HG02840 (cell line): ENCODE results near the gene CARNS1.
"Not testable (repeated sequence)": the region's sequence is repeated elsewhere in the genome, so short reads cannot be mapped to it uniquely, and the experiment has no call there.

Experiments
- ATAC-seq: cut with Tn5 transposase; IDR thresholded peaks from one replicate; pipeline ENCODE4 v1.9.1; 2021; ENCODE audit warnings: mild to moderate bottlenecking, moderate library complexity, moderate number of reproducible peaks; ENCODE audit not compliant: unreplicated experiment, low FRiP score

CARNS1 gene

DNA sequence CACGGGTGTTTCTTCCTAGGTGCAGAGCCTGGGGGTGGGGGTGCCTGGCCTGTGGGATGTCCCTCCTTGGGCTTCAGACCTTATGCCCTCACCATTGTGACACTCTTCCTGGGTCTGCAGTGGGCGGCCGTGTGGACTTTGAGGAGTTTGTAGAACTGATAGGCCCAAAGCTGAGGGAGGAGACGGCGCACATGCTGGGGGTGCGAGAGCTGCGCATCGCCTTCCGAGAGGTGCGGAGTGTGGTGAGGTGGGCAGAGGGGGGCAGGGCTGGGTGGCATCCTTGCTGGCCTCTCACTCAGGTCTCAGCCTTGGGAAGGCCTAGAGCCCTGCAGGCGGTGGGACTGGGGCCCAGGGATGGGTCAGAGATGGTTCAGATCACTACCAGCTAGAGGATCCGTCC lies 42.0 kb downstream of the CARNS1 start:
- no peak for ATAC-seq

DNA sequence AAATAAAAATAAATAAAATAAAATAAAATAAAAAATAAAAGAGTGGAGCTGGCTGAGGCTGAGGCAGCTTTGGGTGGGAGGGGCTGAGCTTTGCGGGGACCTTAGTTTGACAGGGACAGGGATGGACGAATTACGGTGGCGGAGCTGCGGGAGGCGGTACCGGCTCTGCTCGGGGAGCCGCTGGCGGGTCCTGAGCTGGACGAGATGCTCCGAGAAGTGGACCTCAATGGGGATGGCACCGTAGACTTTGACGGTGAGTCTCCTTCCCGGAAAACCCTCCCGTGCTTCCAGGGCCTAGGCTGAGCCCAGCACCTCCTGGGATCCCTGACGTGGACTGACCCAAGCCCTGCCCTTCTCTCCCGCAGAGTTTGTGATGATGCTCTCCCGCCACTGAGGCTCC lies 42.8 kb downstream of the CARNS1 start:
- ATAC-seq, result no peak

DNA sequence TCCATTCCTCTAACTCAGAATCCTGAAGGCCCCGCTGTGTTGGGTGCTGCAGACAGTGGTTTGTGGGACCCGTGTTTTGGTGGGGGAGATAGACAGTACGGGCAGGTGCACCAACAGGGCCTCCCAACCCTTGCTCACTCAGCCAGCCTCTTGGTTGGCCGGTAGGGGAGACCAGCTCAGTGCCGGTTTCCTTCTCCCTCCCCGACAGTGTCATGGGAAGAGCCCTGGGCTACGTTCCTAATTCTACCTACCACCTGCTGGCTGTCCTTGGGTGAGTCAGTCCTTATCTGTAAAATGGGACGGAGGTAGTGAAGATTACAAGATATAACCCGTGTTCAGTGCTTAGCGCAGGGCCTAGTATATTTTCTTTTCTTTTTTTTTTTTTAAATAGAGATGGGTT lies 47.7 kb downstream of the CARNS1 start:
- ATAC-seq, result no peak

DNA sequence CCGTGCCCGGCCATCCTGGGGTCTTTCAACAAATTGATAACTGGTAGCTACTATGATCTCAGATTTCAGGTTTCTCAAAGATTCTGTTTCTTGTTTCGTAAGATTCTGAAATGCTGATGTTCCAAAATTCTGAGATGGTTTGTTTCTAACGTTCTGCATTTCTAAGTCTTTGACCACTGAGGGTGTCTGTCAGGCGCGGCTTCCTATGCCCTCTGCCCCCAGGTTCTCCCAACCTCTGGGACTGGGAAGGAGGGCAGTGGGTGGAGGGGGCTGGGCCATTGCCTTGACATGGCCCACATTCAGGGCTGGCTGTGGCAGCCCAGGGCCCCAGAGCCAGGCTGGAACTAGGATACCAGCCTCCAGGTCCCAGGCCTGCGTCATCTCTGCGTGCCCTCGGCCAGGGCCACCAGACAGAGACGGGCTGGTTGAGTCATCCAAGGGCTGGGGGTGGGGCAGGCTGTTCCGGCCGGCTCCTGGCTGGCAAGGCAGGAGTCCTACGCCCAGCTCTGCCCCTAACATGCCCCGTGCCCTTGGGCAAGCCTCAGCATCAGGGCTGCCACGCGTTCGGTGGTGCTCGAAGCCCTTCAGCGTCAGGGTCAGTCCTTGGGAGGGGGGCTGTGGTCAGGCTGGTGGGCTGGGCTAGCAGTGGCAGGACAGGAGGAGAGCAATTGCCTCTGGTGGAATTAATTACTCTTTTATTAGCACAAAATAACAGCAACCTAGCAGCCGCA lies 48.4 kb downstream of the CARNS1 start:
- ATAC-seq, result no peak

DNA sequence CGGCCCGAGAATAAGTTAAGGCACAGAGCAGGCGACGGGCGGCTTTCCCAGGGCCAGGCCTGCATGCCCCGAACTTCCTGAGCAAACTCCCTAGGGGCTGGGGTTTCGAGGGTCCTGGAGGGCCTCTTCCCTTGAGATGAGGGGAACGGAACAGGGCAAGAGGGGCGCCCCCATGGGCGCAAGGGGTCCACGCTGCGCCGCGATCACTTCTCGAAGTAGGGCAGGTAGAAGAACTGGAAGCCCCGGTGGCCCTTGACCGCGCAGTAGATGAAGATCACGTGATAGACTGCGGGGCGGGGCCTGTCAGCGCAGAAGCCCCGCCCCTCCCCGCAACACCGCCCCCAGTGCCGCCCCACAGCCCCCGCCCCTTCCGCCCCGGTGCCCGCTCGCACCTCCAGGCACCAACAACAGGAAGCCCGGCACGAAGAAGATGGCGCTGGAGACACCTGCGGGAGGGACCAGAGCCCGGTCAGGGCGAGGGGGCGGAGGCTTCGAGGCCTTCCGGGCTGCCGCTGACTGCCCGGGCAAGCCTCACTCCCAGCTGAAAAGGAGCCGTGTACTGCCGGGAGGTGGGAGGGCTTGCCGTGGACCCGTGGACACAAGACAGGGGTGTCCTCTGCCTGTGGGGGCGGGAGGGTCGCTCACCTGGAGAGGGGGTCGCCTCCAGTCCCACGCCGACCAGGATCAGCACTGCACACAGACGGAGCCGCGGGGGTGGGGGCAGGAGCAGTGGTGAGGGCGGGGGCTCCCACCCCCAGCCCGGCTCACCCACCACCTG lies 49.1 kb downstream of the CARNS1 start:
- peak; percentile 40 for ATAC-seq

DNA sequence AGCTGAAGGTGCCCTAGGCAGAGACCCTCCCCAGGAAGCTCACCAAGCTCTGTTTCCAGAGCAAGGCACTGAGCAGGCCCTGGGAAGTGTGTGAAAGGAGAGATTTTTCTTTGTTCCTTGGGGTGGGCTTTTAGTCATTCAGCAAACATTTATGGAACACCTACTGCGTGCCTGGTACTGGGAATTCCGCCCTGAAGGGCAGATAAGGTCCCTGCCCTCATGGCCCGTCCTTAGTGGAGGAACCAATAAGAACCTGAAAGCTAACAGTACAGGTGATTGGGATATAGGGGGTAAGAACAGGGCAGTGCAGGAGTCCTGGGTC lies 49.7 kb downstream of the CARNS1 start:
- no peak for ATAC-seq

DNA sequence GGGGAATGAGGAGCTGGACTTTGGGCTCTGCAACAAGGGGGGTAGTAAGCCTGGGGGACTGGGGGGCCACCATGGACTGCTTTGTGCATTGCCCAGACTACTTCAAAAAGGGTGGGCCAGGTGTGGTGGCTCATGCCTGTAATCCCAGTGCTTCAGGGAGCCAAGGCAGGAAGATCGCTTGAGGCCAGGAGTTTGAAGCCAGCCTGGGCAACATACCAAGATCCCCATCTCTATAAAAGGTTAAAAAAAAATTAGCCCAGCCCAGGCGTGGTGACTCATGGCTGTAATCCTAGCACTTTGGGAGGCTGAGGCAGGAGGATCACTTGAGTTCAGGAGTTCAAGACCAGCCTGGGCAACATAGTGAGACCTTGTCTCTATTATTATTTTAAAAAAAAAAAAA lies 50.1 kb downstream of the CARNS1 start:
- not testable (repeated sequence) for ATAC-seq

DNA sequence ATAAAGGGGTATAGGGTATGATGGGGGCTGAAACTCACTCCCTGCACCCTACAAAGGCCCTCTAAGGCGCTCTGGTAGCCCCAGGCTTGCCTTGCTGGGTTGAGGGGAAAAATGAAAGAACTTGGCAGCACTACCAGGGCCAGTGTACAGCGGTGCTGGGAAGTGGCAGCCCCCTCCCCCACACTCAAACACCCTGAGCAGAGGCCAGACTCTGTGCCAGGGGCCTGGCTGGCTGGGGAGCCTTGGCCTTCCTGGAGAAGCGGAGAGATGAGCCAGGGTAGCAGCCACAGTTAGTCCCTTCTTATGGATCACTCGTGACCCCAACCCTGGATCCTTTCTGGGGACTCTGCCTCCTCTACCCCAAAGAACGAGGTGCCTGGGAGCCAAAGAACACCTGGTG lies 50.9 kb downstream of the CARNS1 start:
- ATAC-seq, result no peak

DNA sequence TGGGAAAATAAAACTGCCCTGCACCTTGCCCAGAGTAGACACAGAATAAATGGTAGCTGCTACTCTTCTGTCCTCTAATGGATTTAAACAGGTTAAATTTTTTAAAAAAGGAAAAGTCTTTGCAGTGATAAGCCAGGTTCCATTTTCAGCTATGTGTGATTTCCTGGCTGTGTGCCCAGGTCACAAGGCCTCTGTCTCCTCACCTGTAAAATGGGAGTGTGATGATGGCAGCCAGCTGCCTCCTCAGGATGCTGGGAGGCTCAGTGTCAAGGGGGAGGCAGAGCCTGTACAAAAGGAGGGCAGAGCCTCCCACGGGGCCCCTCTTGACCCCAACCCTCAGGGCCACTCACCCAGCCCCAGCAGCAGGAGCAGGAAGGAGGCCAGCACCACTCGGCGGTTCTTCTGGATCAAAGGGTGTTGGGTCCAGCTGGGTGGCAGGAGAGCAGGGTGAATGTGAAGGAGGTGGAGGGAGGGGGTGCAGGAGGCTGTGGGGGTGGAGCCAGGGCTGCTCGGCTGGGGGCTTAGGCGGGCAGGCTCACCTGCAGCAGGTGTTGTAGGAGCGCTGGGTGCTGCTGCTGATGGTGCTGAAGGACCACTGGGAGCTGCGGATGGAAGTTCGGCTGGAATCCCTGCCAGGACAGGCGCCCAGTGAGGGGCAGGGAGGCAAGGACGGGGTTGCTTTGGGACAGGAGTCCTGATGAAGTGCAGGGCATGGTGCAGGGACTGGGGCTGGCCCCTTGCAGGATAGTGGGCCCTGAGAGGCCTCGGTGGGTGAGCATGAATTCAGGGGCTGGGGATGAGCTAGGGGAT lies 51.7 kb downstream of the CARNS1 start:
- ATAC-seq, result no peak

DNA sequence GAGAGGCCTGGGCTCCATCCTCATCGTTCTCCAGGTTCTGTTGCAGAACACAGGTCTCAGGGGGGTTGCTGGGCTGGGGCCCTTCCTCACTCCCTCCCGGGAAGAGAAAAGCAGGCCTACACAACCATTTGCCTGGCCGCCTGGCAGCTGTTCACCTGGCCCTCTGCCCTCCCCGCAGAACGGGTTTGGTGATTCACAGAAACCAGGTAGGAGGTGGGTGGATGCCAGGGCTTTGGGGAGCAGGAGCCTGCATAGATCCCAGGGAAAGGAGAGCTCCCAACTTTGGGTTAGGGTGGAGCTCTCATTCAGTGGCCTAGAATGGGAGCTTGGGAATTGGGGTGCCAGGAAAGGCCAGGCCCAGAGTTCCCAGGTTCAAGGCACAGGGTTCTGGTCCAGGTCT lies 52.6 kb downstream of the CARNS1 start:
- no peak for ATAC-seq

DNA sequence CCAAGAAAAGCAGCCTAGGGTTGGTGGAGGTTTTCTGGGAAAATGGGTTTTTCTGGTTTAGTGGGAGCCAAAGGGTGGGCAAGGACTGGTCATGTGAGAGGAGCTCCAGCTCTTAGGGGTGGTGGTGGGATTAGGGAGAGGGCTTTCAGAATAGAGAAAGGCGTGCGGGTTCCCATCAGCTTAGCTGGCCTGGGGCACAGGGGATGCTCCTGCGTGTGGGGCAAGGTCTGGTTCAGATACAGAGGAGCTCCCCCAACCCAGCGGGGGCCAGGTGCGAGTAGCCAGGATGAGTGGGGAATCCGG lies 52.9 kb downstream of the CARNS1 start:
- ATAC-seq, result no peak

DNA sequence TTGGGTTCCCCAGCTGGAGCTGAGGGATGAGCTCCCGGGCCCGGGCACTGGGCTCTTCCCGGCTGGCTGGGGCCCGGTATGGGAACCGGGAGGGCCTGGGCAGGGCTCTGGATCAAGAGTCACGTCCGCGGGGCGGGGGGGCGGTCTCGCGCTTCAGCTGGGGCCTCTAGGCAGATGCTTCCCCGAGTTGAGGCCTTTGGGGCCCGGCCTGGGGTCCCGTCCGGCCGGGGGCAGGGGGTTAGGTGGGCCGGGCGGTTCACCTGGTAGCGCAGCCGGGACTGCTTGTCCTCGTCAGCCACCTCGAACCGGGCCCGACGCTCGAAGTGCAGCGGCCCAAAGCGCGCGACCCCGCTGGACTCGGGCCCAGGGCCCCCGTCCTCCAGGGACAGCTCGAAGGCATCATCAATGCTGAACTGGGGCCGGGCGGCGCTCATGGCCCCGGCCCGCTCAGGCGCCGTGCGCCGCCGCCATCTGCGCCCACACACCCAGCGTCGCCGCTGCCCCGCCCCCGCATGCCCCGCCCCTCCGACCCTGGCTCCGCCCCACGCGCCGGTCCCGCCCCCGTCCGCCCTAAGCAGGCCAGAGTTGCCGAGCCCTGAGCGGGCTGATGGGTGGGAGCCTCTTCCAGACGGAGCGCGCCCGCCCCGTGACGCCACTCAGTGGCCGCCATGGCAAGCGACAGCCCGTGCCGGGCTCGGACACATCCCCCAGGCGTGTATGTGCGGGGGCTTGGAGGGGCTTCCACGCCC lies 53.5 kb downstream of the CARNS1 start, which contains the start of gene TMEM134:
TSS of gene TMEM134 (minus strand) at position 493 of the 749 bp plus-strand sequence. CDS start at position 434, 59 bp downstream.
- peak; percentile 68 for ATAC-seq

DNA sequence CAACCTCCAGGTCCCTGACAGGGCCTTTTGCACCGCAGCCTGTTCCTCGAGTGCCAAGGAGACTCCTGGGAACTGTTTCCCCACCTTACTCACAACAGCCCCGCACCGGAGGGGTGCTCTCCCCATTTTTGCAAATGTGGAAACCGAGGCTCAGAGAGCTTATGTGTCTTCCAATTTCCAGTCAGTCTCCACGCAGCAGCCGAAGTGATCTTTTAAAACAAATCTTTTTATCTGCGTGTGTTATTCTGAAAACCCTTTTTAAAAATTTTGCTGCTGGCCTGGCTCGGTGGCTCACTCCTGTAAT lies 54.0 kb downstream of the CARNS1 start:
- ATAC-seq, result peak; percentile 5

DNA sequence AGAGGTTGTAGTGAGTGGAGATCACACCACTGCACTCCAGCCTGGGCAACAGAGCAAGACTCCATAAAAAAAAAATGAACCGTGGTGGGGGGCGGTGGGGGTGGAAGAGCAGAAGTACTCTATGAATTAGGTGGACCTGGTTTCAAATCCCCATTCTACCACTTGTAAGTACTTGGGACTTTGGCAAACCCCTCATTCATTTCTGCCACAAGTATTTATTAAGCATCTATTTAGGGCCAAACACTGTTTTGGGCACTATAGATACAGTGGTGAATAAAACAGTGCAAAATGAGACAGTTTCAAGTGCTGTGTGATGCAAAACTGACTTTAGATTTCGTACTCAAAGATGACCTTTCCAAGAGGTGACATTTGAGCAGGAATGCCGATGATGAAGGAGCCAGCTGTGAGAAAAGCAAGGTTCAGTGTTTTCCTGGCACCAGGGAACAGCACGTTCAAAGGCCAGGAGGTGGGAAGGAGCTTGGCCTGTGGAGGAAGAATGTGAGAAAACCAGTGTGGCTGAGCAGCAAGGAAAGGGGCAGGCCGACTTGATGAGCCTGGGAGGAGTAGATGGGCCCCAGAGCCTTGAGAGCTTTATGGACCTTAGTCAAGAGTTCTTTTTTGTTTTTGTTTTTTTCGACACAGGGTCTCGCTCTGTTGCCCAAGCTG lies 55.0 kb downstream of the CARNS1 start:
- ATAC-seq, result no peak

DNA sequence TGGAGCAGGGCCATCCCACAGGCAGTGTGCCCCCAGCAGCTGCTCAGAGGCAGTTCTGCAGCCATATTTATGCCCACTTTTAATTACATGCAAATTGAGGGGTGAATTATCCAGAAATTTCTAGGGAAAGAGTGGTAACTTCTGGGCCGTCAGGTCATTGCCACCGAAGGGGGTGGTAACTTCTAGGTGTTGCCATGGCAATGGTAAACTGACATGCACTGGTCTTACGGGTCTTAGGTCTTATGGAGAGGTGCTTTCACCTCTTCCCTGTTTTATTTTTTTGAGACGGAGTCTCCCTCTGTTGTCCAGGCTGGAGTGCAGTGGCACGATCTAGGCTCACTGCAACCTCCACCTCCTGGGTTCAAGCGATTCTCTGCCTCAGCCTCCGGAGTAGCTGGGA lies 57.4 kb downstream of the CARNS1 start:
- ATAC-seq, result no peak
